Glomerular endothelial cell (primary cell): ENCODE data around the gene PRKAR1B. TPM values are rescaled to one million over a fixed set of nuclear protein-coding genes. Genes with fewer than 3 reads are reported as not detected.

Experiments used
- DNase-seq: peaks from one replicate; pipeline ENCODE4 v3.0.0-alpha.2; 2011; ENCODE audit warnings: low read depth, low spot score; ENCODE audit errors: extremely low read depth
- total RNA-seq: library from RNA; depleted of rRNA; stranded (reverse); fragments of >200 nt; gene quantifications from 2 replicates; pipeline ENCODE4 v1.2.3, GENCODE V29; 2015

The PRKAR1B gene
- total RNA-seq, 1 donor from 2014 or later, result 34.3 TPM

- no peak for DNase-seq
These were observed 212.2 kb downstream of the PRKAR1B start for GRCh38 chr7:514651-515598.

- DNase-seq, result no peak
These were observed 212.8 kb downstream of the PRKAR1B start for GRCh38 chr7:514242-514641.

DNA sequence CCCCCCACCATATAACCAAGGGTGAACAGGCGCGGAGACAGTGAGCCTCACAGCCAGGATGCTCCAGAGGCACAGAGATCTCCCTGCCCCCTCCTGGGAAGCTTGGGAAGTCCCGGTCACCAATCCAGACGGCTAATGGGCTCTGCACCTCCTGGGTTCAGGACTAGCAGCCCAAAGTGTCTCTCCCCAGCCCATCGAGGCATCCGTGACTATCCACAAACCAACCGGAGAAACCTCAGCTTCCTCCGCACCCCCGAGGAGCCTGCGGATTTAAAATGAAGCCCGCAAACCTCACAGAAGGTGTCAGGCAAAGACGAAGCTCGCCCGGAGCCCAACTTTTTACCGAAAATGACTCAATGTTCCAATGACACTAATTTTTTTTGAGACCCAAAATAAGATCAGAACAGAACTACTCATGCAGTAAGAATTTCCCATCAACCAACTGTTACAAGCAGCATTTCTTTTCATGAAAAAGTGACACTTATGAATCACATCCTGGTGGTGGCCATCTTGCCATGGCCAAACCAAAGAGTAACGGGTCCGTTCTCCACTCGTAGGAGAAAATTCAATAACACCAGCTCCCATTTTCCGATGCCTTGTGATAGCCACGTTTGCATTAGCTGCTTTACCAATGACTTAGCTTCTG, 213.4 kb downstream of the PRKAR1B start:
- DNase-seq, result no peak

GRCh38 chr7:512541-513311, 214.4 kb downstream of the PRKAR1B start:
- DNase-seq, result no peak

DNA sequence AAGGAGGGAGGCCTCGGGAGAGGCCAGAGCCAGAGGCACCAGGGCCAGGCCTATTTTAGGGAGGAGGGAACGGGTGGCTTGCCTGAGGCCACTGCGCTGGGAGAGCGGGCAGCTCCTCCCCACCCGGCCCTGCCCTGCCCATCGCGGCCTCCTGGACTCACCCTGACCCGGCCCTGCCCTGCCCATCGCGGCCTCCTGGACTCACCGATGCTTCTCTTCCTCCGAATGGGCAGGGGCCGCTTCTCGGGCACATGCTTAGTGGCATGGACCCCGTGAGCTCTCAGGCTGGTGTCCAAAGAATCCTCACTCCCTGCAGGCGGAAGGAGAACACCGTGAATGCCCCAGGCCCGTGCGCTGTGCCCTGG, 215.0 kb downstream of the PRKAR1B start:
- no peak for DNase-seq

DNA sequence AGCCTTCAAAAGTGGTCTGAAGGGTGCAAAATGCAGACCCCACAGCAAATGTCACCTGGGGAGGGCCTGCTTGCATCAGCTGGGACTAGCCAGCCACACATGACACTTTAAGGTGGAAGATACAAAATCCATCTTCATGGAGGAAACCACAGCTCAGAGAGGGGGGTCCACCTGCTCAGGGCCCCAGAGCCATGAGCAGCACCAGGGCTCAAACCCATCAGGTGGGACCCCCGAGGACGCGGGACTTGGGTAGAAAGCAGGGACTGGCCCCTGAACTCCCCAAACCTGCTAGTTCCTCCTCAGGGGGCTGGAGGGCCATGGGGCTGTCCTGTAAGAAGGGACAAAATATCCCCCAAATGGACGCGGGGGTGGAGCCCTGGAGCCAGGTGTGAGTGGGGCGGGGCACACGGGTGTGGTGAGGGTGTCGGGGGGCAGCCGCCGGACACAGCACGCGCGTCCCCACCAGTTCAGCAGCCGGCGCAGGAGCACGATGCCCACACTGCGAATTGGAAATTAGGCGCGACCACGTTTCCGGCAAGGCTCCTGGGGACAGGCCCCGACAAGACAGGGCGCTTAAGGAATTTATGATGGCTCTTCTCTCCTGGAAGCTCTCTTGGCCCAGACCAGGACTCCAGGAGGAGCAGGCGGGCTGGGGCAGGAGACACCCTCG, 215.5 kb downstream of the PRKAR1B start:
- no peak for DNase-seq

DNA sequence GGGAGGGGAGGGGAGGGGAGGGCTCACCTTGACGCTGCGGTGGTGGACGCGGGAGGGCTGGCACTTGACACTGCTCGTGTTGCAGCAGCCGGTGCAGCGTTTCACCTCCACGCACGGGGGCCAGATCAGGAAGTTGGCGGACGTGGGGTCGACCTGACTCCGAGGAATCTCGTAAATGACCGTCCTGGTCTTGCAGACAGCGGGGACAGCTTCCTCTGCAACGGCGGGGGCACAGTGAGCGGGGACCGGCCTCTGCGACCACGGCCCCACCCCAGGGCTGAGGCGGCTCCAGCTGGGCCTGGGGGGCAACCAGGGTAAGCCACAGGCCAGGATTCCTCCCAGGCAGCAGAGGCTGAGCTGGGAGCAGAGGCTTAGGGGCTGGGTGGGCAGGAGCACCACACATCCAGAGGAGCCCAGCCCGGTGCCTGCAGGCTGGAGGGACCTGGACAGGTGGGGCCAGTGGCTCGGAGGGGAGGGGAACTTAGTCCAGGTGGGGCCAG, 216.2 kb downstream of the PRKAR1B start:
- no peak for DNase-seq

DNA sequence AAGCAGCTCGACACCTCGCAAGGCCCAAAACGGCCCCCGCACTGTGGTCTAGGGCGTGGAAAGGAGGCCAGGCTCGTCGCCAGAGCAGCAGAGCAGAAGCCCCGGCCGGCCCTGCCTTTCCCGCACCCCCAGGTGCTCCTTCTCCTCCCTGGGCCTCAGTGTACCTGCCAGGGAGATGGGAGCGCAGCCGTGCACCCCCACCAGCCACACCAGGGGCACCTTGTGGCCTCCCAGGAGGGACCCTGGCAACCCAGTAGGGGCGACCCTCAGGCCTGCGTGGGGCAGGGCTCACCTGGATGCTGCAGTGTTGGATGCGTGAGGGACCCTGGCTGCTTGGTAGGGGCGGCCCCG, 217.0 kb downstream of the PRKAR1B start:
- no peak for DNase-seq

- DNase-seq, result no peak
These were observed 217.5 kb downstream of the PRKAR1B start for GRCh38 chr7:509426-510130.

GRCh38 chr7:508461-509170, 218.5 kb downstream of the PRKAR1B start:
- no peak for DNase-seq

- DNase-seq, result no peak
These were observed 219.3 kb downstream of the PRKAR1B start for GRCh38 chr7:507623-508300.

GRCh38 chr7:506921-507622, 220.0 kb downstream of the PRKAR1B start:
- no peak for DNase-seq

GRCh38 chr7:506391-506831, 220.7 kb downstream of the PRKAR1B start:
- no peak for DNase-seq

DNA sequence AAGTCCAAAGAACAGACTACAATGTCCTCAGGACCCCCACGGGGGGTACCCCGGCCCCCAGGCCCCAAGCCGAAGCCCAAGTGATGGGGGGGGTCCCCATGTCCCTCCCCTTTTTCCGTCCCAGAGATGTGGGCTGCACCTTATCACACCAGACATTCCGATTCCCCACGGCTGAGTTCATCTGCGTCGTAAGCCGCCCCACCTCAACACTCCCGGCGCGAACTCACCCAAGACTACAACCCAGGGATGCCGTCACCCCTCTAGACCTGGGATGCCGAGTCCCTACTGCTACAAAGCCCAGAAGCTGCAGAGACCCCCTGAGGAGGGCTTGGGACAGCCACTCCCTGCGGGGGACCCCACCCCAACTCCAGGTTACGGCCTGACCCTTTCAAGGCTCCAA, 221.9 kb downstream of the PRKAR1B start:
- DNase-seq, result no peak

GRCh38 chr7:504221-505111, 222.6 kb downstream of the PRKAR1B start:
- no peak for DNase-seq

DNA sequence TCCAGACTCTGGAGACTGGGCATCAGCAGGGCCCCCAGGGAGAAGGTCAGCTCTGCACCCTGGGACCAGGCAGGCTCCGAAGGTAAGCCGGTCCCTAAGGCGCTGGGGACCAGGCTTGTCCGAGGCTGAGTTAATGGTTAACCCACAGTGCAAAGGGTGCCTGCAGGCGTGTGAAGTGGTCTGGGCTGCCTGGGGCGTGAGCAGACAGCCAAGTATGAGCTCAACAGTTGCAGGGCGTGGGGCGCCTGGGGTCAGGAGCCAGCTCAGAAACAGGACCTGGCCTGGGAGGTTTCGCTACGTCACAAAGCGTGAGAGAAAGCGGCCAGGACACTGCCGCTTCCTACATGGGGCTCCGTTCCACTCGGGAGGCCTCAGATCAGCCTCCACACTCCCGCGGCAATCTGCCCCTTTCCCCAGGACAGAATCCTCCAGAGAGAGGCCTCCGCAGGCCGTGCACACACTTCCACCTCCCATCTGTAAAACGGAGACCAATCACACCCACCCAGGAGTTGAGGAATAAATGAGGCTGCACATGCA, 223.4 kb downstream of the PRKAR1B start:
- DNase-seq, result no peak

- DNase-seq, result no peak
These were observed 224.8 kb downstream of the PRKAR1B start for GRCh38 chr7:502296-502695.
